Measurements from ENCODE around the gene KRT7.

KRT7 gene

GRCh38 chr12:52199294-52199919 is 33.6 kb upstream of the KRT7 start:
- DNase-seq (ENCODE audit: low read depth, low spot score) = peak; percentile 69

- DNase-seq (ENCODE audit: low read depth, low spot score) = peak; percentile 83
Observed at GRCh38 chr12:52200086-52200780, 32.8 kb upstream of the KRT7 start.

- DNase-seq (ENCODE audit: low read depth, low spot score) = no peak
Observed at GRCh38 chr12:52200781-52201450, 32.1 kb upstream of the KRT7 start.

GRCh38 chr12:52201451-52201839 is 31.6 kb upstream of the KRT7 start:
- no peak for DNase-seq (ENCODE audit: low read depth, low spot score)

DNA sequence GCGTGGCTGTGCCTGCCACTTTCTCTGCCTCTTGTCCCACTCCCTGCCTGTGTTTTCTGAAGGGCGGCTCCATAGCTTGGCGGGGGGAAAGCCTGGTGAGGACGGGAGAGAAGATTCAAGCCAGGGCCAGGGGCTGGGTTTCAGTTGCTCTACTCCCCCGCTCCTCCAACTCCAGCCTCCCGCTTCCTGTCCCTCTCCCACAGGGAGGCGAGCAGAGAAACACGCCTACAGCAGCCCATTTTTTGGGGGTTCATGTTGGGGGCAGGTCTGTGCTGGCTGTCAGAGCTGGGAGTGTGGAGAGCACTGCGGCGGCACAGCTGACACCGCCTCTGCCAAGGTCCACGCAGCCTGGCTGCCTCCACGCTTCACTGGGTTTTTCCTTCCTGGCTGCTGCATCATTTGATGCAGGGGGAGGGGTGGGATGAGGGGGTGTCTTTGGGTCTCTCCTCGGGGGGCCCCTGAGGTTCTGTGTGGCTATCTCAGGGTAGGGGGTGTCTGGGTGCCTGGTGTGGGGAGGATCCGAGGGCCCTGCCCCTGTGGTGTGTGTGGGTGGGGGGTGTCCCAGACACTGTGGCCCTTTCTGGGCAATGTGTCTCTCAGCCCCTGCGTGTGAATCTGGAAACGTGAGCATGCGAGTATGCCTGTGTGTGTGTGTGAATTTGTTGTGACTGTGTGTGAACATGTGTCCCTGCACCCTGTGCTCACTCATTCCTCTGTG is 30.5 kb upstream of the KRT7 start:
- DNase-seq (ENCODE audit: low read depth, low spot score) = no peak

GRCh38 chr12:52203079-52203921 is 29.7 kb upstream of the KRT7 start:
- DNase-seq (ENCODE audit: low read depth, low spot score) = peak; percentile 55

DNA sequence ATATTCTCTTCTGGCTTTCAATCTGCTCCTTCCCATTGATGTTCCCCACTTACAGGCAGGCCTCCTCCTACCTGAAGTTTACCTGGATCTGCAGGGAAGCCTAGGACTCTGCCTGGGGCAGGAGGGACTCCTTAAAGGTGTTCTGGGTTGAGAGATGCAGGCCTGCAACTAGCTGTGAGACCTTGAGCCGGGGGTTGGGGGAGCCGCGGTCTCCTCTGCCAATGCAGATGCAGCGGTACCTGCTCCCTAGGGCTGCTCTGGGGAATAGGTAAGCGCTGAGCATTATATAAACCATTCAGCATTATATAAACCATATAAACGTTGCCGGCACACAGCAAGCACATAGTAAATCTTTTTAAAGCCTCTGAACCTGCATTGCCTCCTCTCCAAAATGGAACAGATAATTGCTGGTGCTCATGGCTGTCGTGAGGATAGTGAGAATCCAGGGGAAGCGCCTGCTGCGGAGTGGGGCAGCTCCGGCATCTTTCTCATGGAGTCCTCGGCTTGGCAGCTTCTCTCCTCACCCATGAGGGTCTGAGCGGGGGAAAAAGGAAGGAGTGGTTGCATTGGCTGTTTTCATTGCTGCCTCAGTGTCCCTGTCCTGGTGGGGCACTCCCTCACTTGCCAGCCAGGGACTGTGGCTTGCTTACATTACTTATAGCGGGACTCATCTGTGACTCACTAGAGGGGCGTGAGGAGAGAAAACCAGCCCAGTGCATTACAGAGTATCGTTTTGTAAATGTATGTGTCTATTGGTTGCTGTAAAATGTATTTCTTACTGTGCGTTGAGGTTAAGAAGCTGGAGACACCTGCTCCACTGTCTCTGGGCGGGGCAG is 28.7 kb upstream of the KRT7 start:
- DNase-seq (ENCODE audit: low read depth, low spot score) = no peak

DNA sequence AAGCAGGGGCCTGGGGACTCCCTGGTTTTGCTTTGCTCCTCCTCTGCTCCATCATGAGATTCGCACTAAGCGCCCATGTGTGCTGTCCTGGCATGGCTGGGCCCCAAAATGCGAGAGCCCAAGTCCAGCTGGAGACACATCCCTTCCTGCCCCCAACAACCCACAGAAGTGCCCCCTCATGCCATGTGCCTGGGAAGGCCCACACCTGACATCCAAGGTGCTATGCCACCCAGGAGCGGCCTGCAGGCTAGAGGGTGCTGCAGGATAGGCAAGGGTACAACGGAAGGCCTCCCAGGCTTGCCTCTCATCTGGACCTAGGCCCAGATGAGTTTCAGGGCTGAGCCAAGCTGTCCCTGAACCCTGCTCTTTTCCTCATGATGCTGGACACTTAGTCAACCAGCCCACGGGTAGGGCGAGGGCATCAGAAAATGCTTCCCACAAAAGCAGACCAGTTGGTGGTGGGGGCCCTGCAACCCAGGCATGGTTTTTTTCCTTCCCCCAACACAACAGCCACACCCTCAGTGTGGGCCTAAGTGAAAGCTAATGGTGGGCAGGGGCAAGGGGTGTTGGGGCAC is 28.0 kb upstream of the KRT7 start:
- no peak for DNase-seq (ENCODE audit: low read depth, low spot score)

DNA sequence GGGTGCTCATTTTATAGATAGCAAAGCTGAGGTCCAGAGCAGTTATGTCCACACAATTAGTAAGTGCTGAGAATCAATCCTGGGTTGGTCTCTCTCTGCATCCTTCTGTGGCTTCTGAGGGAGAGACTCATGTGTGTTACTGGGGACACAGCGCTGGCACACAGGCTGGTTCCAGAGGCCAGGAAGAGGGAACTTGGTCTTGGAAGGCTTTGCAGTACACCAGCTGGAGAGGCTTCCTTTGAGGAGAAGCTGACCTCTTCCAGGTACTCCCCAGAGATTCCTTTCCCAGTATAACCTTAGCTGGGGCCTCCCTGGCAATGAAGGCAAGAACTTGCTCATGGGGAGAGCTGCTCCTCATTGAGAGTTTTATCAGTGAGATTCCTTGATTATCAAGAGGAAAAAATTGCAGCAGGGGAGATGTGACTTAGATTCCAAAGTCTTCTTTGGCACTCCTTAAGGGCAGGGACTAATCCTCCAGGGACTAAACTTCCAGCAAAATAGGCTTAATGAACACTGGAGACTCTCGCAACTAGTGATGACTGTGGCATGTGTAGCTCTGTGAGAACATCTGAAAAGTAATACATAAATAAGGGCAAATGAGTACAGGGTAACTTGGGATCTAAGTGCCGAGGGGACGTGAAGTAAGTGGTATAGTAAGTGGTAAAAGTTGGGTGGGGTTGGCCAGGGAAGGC is 27.3 kb upstream of the KRT7 start:
- DNase-seq (ENCODE audit: low read depth, low spot score) = no peak

DNA sequence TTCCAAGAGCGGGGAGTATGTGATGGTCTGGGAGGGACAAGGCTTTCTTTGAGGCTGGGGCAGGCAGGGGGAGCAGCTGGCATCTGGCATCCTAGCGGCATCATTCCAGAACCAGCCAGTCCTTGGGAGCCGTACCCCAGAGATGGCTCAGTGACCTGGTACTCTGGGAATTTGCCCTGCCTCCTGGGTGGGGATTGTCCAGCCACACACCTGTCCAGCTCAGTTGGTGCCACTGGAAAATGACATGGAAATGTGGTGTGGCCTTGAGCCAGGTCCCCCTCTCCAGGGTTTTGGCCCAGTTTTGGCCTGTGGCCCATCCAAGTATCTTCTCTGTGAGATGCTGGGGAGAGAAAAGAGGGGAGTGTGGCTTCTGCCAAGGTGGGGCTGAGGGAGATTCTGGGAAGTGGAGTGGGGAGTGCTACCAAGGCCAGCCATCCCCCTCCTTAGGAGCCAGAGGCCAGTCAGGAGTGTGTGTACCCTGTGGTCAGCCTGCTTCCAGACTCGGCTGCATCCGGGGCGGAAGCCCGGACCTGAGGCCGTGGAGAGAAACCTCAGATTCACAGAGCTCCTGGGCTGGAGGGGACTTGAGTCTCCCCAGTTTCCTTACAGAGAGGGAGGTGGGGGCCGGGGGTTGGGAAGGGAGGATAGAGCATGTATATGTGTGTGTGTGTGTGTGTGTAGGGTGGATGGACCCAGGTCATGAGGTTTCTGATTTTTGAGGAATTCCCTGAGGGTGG is 26.6 kb upstream of the KRT7 start:
- DNase-seq (ENCODE audit: low read depth, low spot score) = no peak

GRCh38 chr12:52207106-52207505 is 25.9 kb upstream of the KRT7 start:
- no peak for DNase-seq (ENCODE audit: low read depth, low spot score)

GRCh38 chr12:52207895-52208294 is 25.1 kb upstream of the KRT7 start:
- DNase-seq (ENCODE audit: low read depth, low spot score) = no peak

GRCh38 chr12:52208424-52209165 is 24.4 kb upstream of the KRT7 start:
- no peak for DNase-seq (ENCODE audit: low read depth, low spot score)

GRCh38 chr12:52209321-52209720 is 23.7 kb upstream of the KRT7 start:
- DNase-seq (ENCODE audit: low read depth, low spot score) = no peak

DNA sequence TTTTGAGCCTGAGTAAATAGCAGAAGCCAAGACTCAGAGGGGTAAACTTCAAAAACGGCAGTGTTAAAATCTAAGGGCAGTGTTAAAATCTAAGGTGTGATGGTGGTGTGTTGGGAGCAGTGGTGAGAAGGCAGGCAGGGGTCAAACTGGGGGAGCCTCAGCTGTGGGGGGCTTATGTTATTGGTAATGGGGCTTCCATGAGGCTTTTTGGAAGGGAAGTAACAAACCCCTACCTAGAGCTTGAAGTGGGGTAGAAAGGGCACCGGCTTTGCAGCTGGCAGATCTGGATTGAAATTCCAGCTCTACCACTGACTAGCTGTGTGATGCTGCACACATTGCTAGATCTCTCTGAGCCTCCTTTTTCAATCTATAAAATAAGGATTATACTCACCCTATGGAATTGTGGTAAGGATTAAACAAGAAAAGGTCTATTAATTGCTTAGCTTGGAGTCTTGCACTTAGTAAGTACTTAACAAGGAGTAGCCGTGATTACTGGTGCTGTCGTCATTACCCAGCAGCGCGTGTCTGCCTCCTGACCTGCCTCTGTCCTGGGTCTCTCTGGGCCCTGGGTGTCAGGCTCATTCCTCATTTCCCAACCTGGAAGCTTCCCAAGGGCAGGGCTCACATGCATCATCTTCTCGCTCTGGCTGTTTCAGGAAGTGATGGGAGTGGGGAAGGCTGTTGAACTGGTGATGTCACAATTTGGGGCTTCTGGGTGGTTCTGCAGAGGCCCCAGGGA is 22.7 kb upstream of the KRT7 start:
- no peak for DNase-seq (ENCODE audit: low read depth, low spot score)

DNA sequence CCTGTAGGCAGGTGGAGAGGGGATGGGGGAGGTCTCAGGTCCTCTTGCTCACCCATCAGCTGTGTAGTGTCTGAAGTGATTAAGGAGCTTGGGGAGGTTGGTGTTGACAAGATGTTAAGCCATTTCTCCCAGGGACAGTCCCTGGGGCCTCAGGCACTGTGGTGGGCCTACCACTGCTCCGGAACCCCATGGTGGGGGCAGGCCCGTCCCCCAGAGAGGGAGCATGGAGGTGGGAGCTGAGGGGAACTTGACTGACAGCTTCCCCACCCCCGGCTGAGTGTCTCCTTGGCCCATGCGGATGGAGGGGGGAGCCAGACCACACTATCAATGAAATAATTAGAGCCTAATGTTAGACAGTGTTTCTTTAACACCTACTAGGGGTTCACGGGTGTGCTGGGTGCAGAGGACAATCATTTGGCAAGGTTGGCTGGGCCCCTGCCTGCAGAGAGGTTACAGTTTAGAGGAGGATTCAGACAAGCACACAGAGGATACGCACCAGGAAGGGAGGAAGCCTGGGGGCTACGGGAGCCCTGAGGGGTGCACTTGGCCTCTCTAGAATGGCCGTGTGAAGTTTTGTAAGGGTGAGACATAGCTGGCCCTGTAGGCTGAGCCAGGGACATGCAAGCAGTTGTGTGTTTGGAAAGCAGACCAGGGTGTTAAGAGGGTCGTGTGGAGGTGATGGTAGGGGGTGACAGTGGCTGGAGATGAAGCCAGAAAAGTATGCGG is 22.0 kb upstream of the KRT7 start:
- no peak for DNase-seq (ENCODE audit: low read depth, low spot score)
